ENCODE measurements around the gene DNAH3. TPM values are rescaled to one million over a fixed set of nuclear protein-coding genes. Genes with fewer than 3 reads are reported as not detected.

The DNAH3 gene
- total and polyA plus RNA-seq, 2 experiments from 2014 or later = 0.70 to 1.3 TPM

DNA sequence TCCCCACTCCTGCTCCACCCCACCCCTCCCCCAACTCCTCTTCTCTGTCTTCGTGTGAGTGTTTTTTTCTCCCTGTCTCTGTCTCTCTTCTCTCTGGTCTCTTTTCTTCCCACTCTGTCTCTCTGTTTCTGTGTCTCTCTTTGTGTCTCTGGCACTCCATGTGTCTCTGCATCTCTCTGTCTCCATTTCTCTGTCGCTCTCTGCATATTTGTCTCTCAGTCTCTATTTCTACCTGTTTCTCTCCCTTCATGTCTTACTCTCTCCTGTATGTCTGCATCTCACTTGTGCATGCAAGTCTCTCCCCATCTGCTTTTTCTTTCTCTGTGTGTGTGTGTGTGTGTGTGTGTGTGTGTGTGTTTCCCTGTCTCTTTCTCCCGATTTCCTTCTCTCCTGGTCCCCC, 181.9 kb downstream of the DNAH3 start:
- no peaks in the 10 kb centered on the region for H3K9me3 Mint-ChIP-seq
- H4K20me1 ChIP-seq (replicated peaks; ENCODE audit: insufficient read depth) = no peaks in the 10 kb centered on the region
- ATAC-seq (no peak), DNase-seq (ENCODE audit: low spot score) (no peak)
- H3F3A ChIP-seq (replicated peaks; ENCODE audit: low read depth) = peaks cover 9% of the 10 kb centered on the region
- peaks cover 17% of the 10 kb centered on the region for H3K27me3 Mint-ChIP-seq (ENCODE audit: insufficient read depth, low read depth, poor library complexity)
- H3K36me3 ChIP-seq (ENCODE audit: insufficient read depth) = no peaks in the 10 kb centered on the region; the same call in 1 of the 2 replicates
- H3K36me3 Mint-ChIP-seq (ENCODE audit: low read depth) = no peaks in the 10 kb centered on the region
- peak overlapping the region; percentile 52 for H3K4me3 Mint-ChIP-seq
- no peaks in the 10 kb centered on the region for H3K79me2 ChIP-seq (replicated peaks; ENCODE audit: insufficient read depth)
- H3K9me2 ChIP-seq (ENCODE audit: insufficient read depth) = 0 out of 2 replicates have a peak, but pooled peaks cover 4% of the 10 kb centered on the region
- peak overlapping the region; percentile 23; the same call in 1 of the 2 replicates for H3K4me3 ChIP-seq
- H3K27ac ChIP-seq (ENCODE audit: low read depth) = peak overlapping the region; percentile 89
- peak overlapping the region; percentile 84 for H3K27ac Mint-ChIP-seq
- H3K27me3 ChIP-seq (ENCODE audit: insufficient read depth) = no peaks in the 10 kb centered on the region
- H3K4me1 ChIP-seq (ENCODE audit: insufficient read depth) = peaks cover 45% of the 10 kb centered on the region
- peak overlapping the region; percentile 74; the same call in 1 of the 2 replicates for H2AFZ ChIP-seq
- peaks cover 43% of the 10 kb centered on the region for H3K4me1 Mint-ChIP-seq
- H3K4me2 ChIP-seq = peak overlapping the region; percentile 62
- TF ChIP-seq ZNF114 (CRISPR knock-in tag; IDR thresholded peaks at IDR 0.05) (no peak), CREB1 (CRISPR knock-in tag; IDR thresholded peaks at IDR 0.05; ENCODE audit: low read depth) (no peak), STAT1 (IDR thresholded peaks at IDR 0.05; ENCODE audit: unreplicated experiment) (no peak), EZH2 (IDR thresholded peaks at IDR 0.05; ENCODE audit: low read depth, unreplicated experiment) (no peak), JUNB (IDR thresholded peaks at IDR 0.05; ENCODE audit: unreplicated experiment) (no peak), ZNF331 (CRISPR knock-in tag; IDR thresholded peaks at IDR 0.05; ENCODE audit: low read depth) (no peak), EZH2phosphoT487 (IDR thresholded peaks at IDR 0.05; ENCODE audit: unreplicated experiment) (no peak), POLR2AphosphoS5 (IDR thresholded peaks at IDR 0.05; ENCODE audit: low read depth) (no peak), NANOG (IDR thresholded peaks at IDR 0.05; ENCODE audit: borderline replicate concordance) (no peak)
- TF ChIP-seq, protein P1, sequence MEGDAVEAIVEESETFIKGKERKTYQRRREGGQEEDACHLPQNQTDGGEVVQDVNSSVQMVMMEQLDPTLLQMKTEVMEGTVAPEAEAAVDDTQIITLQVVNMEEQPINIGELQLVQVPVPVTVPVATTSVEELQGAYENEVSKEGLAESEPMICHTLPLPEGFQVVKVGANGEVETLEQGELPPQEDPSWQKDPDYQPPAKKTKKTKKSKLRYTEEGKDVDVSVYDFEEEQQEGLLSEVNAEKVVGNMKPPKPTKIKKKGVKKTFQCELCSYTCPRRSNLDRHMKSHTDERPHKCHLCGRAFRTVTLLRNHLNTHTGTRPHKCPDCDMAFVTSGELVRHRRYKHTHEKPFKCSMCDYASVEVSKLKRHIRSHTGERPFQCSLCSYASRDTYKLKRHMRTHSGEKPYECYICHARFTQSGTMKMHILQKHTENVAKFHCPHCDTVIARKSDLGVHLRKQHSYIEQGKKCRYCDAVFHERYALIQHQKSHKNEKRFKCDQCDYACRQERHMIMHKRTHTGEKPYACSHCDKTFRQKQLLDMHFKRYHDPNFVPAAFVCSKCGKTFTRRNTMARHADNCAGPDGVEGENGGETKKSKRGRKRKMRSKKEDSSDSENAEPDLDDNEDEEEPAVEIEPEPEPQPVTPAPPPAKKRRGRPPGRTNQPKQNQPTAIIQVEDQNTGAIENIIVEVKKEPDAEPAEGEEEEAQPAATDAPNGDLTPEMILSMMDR (conservative IDR thresholded peaks at IDR 0.05; ENCODE audit: low read depth in 2 of 2) = no peak
- TF ChIP-seq, protein P2, sequence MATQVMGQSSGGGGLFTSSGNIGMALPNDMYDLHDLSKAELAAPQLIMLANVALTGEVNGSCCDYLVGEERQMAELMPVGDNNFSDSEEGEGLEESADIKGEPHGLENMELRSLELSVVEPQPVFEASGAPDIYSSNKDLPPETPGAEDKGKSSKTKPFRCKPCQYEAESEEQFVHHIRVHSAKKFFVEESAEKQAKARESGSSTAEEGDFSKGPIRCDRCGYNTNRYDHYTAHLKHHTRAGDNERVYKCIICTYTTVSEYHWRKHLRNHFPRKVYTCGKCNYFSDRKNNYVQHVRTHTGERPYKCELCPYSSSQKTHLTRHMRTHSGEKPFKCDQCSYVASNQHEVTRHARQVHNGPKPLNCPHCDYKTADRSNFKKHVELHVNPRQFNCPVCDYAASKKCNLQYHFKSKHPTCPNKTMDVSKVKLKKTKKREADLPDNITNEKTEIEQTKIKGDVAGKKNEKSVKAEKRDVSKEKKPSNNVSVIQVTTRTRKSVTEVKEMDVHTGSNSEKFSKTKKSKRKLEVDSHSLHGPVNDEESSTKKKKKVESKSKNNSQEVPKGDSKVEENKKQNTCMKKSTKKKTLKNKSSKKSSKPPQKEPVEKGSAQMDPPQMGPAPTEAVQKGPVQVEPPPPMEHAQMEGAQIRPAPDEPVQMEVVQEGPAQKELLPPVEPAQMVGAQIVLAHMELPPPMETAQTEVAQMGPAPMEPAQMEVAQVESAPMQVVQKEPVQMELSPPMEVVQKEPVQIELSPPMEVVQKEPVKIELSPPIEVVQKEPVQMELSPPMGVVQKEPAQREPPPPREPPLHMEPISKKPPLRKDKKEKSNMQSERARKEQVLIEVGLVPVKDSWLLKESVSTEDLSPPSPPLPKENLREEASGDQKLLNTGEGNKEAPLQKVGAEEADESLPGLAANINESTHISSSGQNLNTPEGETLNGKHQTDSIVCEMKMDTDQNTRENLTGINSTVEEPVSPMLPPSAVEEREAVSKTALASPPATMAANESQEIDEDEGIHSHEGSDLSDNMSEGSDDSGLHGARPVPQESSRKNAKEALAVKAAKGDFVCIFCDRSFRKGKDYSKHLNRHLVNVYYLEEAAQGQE (IDR thresholded peaks at IDR 0.05; ENCODE audit: unreplicated experiment) = no peak
- TF ChIP-seq, protein P3, sequence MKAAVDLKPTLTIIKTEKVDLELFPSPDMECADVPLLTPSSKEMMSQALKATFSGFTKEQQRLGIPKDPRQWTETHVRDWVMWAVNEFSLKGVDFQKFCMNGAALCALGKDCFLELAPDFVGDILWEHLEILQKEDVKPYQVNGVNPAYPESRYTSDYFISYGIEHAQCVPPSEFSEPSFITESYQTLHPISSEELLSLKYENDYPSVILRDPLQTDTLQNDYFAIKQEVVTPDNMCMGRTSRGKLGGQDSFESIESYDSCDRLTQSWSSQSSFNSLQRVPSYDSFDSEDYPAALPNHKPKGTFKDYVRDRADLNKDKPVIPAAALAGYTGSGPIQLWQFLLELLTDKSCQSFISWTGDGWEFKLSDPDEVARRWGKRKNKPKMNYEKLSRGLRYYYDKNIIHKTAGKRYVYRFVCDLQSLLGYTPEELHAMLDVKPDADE (IDR thresholded peaks at IDR 0.05) = no peak
- TF ChIP-seq, protein P4, sequence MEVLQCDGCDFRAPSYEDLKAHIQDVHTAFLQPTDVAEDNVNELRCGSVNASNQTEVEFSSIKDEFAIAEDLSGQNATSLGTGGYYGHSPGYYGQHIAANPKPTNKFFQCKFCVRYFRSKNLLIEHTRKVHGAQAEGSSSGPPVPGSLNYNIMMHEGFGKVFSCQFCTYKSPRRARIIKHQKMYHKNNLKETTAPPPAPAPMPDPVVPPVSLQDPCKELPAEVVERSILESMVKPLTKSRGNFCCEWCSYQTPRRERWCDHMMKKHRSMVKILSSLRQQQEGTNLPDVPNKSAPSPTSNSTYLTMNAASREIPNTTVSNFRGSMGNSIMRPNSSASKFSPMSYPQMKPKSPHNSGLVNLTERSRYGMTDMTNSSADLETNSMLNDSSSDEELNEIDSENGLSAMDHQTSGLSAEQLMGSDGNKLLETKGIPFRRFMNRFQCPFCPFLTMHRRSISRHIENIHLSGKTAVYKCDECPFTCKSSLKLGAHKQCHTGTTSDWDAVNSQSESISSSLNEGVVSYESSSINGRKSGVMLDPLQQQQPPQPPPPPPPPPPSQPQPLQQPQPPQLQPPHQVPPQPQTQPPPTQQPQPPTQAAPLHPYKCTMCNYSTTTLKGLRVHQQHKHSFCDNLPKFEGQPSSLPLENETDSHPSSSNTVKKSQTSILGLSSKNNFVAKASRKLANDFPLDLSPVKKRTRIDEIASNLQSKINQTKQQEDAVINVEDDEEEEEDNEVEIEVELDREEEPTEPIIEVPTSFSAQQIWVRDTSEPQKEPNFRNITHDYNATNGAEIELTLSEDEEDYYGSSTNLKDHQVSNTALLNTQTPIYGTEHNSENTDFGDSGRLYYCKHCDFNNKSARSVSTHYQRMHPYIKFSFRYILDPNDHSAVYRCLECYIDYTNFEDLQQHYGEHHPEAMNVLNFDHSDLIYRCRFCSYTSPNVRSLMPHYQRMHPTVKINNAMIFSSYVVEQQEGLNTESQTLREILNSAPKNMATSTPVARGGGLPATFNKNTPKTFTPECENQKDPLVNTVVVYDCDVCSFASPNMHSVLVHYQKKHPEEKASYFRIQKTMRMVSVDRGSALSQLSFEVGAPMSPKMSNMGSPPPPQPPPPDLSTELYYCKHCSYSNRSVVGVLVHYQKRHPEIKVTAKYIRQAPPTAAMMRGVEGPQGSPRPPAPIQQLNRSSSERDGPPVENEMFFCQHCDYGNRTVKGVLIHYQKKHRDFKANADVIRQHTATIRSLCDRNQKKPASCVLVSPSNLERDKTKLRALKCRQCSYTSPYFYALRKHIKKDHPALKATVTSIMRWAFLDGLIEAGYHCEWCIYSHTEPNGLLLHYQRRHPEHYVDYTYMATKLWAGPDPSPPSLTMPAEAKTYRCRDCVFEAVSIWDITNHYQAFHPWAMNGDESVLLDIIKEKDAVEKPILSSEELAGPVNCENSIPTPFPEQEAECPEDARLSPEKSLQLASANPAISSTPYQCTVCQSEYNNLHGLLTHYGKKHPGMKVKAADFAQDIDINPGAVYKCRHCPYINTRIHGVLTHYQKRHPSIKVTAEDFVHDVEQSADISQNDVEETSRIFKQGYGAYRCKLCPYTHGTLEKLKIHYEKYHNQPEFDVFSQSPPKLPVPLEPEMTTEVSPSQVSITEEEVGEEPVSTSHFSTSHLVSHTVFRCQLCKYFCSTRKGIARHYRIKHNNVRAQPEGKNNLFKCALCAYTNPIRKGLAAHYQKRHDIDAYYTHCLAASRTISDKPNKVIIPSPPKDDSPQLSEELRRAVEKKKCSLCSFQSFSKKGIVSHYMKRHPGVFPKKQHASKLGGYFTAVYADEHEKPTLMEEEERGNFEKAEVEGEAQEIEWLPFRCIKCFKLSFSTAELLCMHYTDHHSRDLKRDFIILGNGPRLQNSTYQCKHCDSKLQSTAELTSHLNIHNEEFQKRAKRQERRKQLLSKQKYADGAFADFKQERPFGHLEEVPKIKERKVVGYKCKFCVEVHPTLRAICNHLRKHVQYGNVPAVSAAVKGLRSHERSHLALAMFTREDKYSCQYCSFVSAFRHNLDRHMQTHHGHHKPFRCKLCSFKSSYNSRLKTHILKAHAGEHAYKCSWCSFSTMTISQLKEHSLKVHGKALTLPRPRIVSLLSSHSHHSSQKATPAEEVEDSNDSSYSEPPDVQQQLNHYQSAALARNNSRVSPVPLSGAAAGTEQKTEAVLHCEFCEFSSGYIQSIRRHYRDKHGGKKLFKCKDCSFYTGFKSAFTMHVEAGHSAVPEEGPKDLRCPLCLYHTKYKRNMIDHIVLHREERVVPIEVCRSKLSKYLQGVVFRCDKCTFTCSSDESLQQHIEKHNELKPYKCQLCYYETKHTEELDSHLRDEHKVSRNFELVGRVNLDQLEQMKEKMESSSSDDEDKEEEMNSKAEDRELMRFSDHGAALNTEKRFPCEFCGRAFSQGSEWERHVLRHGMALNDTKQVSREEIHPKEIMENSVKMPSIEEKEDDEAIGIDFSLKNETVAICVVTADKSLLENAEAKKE (CRISPR knock-in tag; IDR thresholded peaks at IDR 0.05) = no peak

All from GM23338 (cell line).